ENCODE measurements around the gene ISX.

Gene ISX

GRCh38 chr22:35053060-35053835 is 12.7 kb upstream of the ISX start:
- no peak for DNase-seq

GRCh38 chr22:35054064-35054463 is 11.9 kb upstream of the ISX start:
- no peak for DNase-seq

GRCh38 chr22:35056486-35056885 is 9.5 kb upstream of the ISX start:
- DNase-seq = no peak

- DNase-seq = no peak
Measured at GRCh38 chr22:35057155-35057554, 8.8 kb upstream of the ISX start.

- DNase-seq = no peak
Measured at GRCh38 chr22:35059632-35060031, 6.3 kb upstream of the ISX start.

GRCh38 chr22:35064664-35065063 is 1.3 kb upstream of the ISX start:
- DNase-seq = no peak

GRCh38 chr22:35065183-35065582 is 775 bp upstream of the ISX start:
- no peak for DNase-seq

GRCh38 chr22:35066768-35067167 is 810 bp downstream of the ISX start:
- DNase-seq = no peak

GRCh38 chr22:35069541-35069940 is 3.6 kb downstream of the ISX start:
- no peak for DNase-seq

GRCh38 chr22:35070451-35071093 is 4.6 kb downstream of the ISX start:
- no peak for DNase-seq

GRCh38 chr22:35071784-35072183 is 5.8 kb downstream of the ISX start:
- DNase-seq = no peak

GRCh38 chr22:35072925-35073324 is 7.0 kb downstream of the ISX start:
- no peak for DNase-seq

GRCh38 chr22:35074583-35074982 is 8.6 kb downstream of the ISX start:
- DNase-seq = no peak

- no peak for DNase-seq
Measured at GRCh38 chr22:35076630-35077029, 10.7 kb downstream of the ISX start.

GRCh38 chr22:35085621-35086020 is 19.7 kb downstream of the ISX start:
- no peak for DNase-seq

- no peak for DNase-seq
Measured at GRCh38 chr22:35089139-35089538, 23.2 kb downstream of the ISX start.

GRCh38 chr22:35092406-35092805 is 26.4 kb downstream of the ISX start:
- no peak for DNase-seq

- no peak for DNase-seq
Measured at GRCh38 chr22:35098921-35099320, 33.0 kb downstream of the ISX start.

GRCh38 chr22:35099883-35100282 is 33.9 kb downstream of the ISX start:
- DNase-seq = no peak

GRCh38 chr22:35102663-35103062 is 36.7 kb downstream of the ISX start:
- DNase-seq = no peak

- no peak for DNase-seq
Measured at GRCh38 chr22:35103761-35104160, 37.8 kb downstream of the ISX start.

- DNase-seq = no peak
Measured at GRCh38 chr22:35104491-35104890, 38.5 kb downstream of the ISX start.

GRCh38 chr22:35109616-35110015 is 43.7 kb downstream of the ISX start:
- no peak for DNase-seq

- no peak for DNase-seq
Measured at GRCh38 chr22:35111244-35111643, 45.3 kb downstream of the ISX start.

- no peak for DNase-seq
Measured at GRCh38 chr22:35113341-35113740, 47.4 kb downstream of the ISX start.
